Parathyroid adenoma (tissue), 2 donors: Measurements from ENCODE around the gene SDR42E2.
"Not testable (repeated sequence)": the region's sequence is repeated elsewhere in the genome, so short reads cannot be mapped to it uniquely, and the experiment has no call there.

Experiments used
- H2AFZ ChIP-seq: fragments of 300-600 bp; sonication (generic); one replicate; pipeline ENCODE4 v1.7.0; 2017; ENCODE audit warnings: antibody characterized with exemption, mild to moderate bottlenecking
- H3K27ac ChIP-seq: fragments of 300-600 bp; sonication (generic); one replicate; pipeline ENCODE4 v1.7.0; 2017
- H3K27me3 ChIP-seq: fragments of 300-600 bp; sonication (generic); one replicate; pipeline ENCODE4 v1.7.0; 2017; ENCODE audit warnings: low read length; ENCODE audit not compliant: control insufficient read depth, insufficient read depth
- H3K36me3 ChIP-seq: fragments of 300-600 bp; sonication (generic); one replicate; pipeline ENCODE4 v1.7.0; 2017; ENCODE audit warnings: low read length; ENCODE audit not compliant: control insufficient read depth, insufficient read depth
- H3K4me1 ChIP-seq: fragments of 300-600 bp; sonication (generic); one replicate; pipeline ENCODE4 v1.7.0; 2017; ENCODE audit warnings: control low read depth
- H3K4me2 ChIP-seq: fragments of 300-600 bp; sonication (generic); one replicate; pipeline ENCODE4 v1.7.0; 2017; ENCODE audit warnings: low read length
- H3K4me3 ChIP-seq: fragments of 300-600 bp; sonication (generic); one replicate; pipeline ENCODE4 v1.7.0; 2017; ENCODE audit warnings: low read depth, low read length
- H3K79me2 ChIP-seq: fragments of 300-600 bp; sonication (generic); one replicate; pipeline ENCODE4 v1.7.0; 2017; ENCODE audit warnings: control low read depth
- H3K9ac ChIP-seq: fragments of 300-600 bp; sonication (generic); one replicate; pipeline ENCODE4 v1.7.0; 2017; ENCODE audit warnings: mild to moderate bottlenecking
- H3K9me3 ChIP-seq: fragments of 300-600 bp; sonication (generic); one replicate; pipeline ENCODE4 v1.7.0; 2017; ENCODE audit warnings: low read length; ENCODE audit not compliant: control insufficient read depth
- TF ChIP-seq, protein P1 (sequence below): fragments of 300-600 bp; sonication (generic); IDR thresholded peaks from one replicate; pipeline ENCODE4 v1.7.0; 2017; ENCODE audit warnings: antibody characterized with exemption, mild to moderate bottlenecking
- donor health status: primary hyperparathyroidism.

Gene SDR42E2

DNA sequence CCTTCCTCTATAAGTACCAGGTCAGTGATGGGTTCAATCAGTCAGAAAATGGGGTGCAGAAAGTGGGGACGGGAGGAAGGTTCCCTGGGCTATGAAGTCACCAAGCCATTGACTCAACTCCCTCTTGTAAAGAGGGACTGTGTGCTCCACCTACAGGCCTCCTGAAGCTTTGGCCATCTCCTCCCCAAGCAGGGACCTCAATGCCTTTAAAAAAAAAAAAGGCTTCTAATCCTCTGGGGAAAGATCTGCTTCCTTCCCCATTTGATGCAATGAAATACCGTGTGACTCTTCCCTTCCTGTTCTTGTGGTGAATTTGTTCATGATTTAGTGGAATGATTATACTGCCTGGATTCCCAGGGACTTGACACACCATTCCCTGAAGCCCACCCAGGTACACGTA is 39.2 kb upstream of the SDR42E2 start:
- H3K27ac ChIP-seq = no peak overlapping the region

GRCh38 chr16:22123759-22124490 is 38.4 kb upstream of the SDR42E2 start:
- H3K27me3 ChIP-seq = no peaks in the 10 kb centered on the region
- no peak overlapping the region for H3K9ac ChIP-seq
- no peaks in the 10 kb centered on the region for H3K4me1 ChIP-seq
- TF ChIP-seq, protein P1, sequence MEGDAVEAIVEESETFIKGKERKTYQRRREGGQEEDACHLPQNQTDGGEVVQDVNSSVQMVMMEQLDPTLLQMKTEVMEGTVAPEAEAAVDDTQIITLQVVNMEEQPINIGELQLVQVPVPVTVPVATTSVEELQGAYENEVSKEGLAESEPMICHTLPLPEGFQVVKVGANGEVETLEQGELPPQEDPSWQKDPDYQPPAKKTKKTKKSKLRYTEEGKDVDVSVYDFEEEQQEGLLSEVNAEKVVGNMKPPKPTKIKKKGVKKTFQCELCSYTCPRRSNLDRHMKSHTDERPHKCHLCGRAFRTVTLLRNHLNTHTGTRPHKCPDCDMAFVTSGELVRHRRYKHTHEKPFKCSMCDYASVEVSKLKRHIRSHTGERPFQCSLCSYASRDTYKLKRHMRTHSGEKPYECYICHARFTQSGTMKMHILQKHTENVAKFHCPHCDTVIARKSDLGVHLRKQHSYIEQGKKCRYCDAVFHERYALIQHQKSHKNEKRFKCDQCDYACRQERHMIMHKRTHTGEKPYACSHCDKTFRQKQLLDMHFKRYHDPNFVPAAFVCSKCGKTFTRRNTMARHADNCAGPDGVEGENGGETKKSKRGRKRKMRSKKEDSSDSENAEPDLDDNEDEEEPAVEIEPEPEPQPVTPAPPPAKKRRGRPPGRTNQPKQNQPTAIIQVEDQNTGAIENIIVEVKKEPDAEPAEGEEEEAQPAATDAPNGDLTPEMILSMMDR = no peak
- no peaks in the 10 kb centered on the region for H3K9me3 ChIP-seq
- H3K4me2 ChIP-seq = no peak overlapping the region
- H3K4me3 ChIP-seq = no peak overlapping the region
- no peaks in the 10 kb centered on the region for H3K79me2 ChIP-seq
- no peak overlapping the region for H2AFZ ChIP-seq
- no peak overlapping the region for H3K27ac ChIP-seq
- H3K36me3 ChIP-seq = no peaks in the 10 kb centered on the region

More for the DNA sequence above, 39.2 kb upstream of the SDR42E2 start:
- H3K4me3 ChIP-seq = no peak overlapping the region
- H3K9me3 ChIP-seq = no peaks in the 10 kb centered on the region
- no peaks in the 10 kb centered on the region for H3K36me3 ChIP-seq
- no peak overlapping the region for H3K4me2 ChIP-seq
- no peaks in the 10 kb centered on the region for H3K27me3 ChIP-seq
- TF ChIP-seq, protein P1 = no peak
- H3K4me1 ChIP-seq = no peaks in the 10 kb centered on the region
- H3K9ac ChIP-seq = no peak overlapping the region
- H3K79me2 ChIP-seq = no peaks in the 10 kb centered on the region
- H2AFZ ChIP-seq = no peak overlapping the region

- TF ChIP-seq, protein P1 = no peak
- no peaks in the 10 kb centered on the region for H3K9me3 ChIP-seq
- no peak overlapping the region for H3K4me3 ChIP-seq
These were observed 37.6 kb upstream of the SDR42E2 start for GRCh38 chr16:22124583-22125284.

GRCh38 chr16:22126037-22126558 is 36.2 kb upstream of the SDR42E2 start:
- Histone ChIP-seq H3K79me2 (no peaks in the 10 kb centered on the region), H3K4me3 (no peak overlapping the region), H3K4me1 (no peaks in the 10 kb centered on the region), H3K9ac (no peak overlapping the region), H2AFZ (no peak overlapping the region), H3K9me3 (no peaks in the 10 kb centered on the region), H3K36me3 (no peaks in the 10 kb centered on the region), H3K27ac (no peak overlapping the region), H3K4me2 (no peak overlapping the region), H3K27me3 (no peaks in the 10 kb centered on the region)
- TF ChIP-seq, protein P1 = no peak

More at GRCh38 chr16:22124583-22125284, 37.6 kb upstream of the SDR42E2 start:
- Histone ChIP-seq H3K79me2 (no peaks in the 10 kb centered on the region), H3K9ac (no peak overlapping the region), H3K4me1 (no peaks in the 10 kb centered on the region), H2AFZ (no peak overlapping the region), H3K27ac (no peak overlapping the region), H3K36me3 (no peaks in the 10 kb centered on the region), H3K27me3 (no peaks in the 10 kb centered on the region), H3K4me2 (no peak overlapping the region)

- not testable (repeated sequence) for H3K4me3 ChIP-seq, H3K9ac ChIP-seq, H2AFZ ChIP-seq, H3K27ac ChIP-seq, H3K4me1 ChIP-seq, H3K27me3 ChIP-seq, H3K79me2 ChIP-seq, H3K36me3 ChIP-seq, H3K4me2 ChIP-seq, H3K9me3 ChIP-seq
These were observed 33.8 kb upstream of the SDR42E2 start for GRCh38 chr16:22128537-22128936.
